ENCODE results near the gene ALDOB.
"Not testable (repeated sequence)": the region's sequence is repeated elsewhere in the genome, so short reads cannot be mapped to it uniquely, and the experiment has no call there.

ALDOB gene

GRCh38 chr9:101418518-101419430 lies 16.8 kb downstream of the ALDOB start:
- FAIRE-seq: no peak

- FAIRE-seq: no peak
These were observed 17.6 kb downstream of the ALDOB start for GRCh38 chr9:101417977-101418376.

DNA sequence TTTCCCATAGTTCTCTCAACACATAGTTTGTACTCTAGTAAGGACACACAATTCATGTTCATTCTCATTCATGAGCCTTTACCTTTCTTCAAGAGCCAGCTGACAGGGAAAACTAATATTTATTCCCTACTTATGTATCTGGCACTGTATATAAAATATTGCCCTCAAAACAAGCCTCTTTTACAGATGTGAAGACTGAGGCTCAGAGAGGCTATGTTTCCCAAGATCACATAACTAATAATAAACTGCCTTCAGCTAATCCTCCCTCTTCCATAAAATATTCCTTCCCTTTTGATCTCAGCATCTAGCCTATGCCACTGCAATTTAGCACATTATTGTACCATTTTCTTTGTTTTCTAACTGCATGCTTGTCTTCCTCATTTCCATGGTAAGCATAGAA lies 18.2 kb downstream of the ALDOB start:
- no peak for FAIRE-seq

DNA sequence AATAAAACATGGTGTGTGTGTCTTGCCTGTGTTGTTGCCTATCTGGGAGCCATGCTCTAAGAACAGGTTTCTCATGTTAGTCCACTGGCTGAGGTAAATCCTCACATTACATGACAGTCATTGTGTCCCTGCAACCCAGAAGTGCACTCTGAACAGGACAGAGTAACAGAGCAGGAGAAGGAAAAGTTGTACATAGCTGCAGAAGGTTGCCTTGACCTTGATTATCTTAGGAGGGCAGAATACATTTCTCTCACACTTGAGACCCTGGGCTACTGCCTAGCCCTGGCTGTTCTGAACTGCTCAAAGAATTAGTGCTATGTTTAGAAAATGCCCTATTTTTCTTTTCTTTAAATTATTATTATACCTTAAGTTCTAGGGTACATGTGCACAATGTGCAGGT lies 20.0 kb downstream of the ALDOB start:
- FAIRE-seq: no peak

- FAIRE-seq: no peak
These were observed 20.7 kb downstream of the ALDOB start for GRCh38 chr9:101414839-101415238.

GRCh38 chr9:101409079-101409477 lies 26.5 kb downstream of the ALDOB start:
- no peak for FAIRE-seq

DNA sequence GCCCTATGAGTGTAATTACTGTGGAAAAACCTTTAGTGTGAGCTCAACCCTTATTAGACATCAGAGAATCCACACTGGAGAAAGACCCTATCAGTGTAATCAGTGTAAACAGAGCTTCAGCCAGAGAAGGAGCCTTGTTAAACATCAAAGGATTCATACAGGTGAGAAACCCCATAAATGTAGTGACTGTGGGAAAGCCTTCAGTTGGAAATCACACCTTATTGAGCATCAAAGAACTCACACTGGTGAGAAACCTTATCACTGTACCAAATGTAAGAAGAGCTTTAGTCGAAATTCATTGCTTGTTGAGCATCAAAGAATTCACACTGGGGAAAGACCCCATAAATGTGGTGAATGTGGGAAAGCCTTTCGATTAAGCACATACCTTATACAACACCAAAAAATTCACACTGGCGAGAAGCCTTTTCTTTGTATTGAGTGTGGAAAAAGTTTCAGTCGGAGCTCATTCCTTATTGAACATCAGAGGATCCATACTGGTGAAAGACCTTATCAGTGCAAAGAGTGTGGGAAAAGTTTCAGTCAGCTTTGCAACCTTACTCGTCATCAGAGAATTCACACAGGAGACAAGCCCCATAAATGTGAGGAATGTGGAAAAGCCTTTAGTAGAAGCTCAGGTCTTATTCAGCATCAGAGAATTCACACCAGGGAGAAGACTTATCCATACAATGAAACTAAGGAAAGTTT lies 27.0 kb downstream of the ALDOB start:
- no peak for FAIRE-seq

DNA sequence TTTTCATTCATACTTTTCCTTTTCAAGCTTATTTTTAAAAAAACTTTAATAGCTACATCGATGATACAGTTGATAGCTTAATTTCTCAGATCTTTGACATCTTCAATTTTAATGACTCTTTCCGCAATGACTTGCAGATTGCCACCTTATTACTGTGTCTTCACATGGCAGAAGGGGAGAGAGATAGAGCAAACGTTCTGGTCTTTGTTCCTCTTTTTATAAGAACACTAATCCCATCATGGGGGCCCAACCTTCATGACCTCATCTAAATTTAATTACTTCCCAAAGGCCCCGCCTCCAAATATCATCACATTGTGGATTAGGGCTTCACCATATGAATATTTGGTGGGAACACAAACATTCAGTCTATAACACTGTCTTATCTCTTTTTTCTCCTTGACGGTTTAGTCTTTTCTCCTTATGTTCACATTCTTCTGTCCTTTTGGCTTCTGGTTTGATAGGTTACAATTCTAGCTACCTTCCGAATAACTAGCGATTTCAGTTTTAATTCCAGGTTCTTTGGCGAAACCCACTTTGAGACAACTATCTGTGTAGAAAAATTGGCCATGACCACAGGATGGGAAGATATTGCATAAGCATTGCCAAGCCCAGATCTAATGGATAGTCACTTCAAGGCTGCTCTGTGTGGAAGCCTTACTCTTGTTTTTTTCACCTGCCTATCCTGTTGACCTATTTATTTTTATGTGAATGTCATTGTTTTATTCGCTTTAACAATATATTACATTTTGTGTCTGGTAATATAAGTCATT lies 31.9 kb downstream of the ALDOB start:
- no peak for FAIRE-seq

DNA sequence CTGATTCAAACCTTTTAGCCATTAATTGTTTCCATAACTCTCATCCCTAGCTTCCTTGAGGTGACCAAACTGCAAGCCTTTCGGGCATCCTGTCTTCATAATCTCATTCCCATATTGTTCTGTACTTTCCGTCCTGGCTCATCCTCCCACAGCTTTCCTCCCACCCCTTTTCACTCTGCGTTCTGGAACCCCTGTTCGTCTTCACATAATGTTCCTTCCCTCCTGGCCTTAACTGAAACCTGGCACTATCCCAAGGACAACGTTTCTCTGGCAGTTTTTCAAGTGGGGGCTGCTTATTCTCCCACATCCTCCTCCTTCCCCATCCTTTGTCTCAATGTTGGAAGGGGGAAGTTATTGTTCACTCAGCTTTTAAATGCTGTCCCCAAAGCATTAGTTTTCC lies 35.5 kb downstream of the ALDOB start:
- FAIRE-seq: no peak

- FAIRE-seq: no peak
These were observed 36.0 kb downstream of the ALDOB start for GRCh38 chr9:101399643-101399970.

DNA sequence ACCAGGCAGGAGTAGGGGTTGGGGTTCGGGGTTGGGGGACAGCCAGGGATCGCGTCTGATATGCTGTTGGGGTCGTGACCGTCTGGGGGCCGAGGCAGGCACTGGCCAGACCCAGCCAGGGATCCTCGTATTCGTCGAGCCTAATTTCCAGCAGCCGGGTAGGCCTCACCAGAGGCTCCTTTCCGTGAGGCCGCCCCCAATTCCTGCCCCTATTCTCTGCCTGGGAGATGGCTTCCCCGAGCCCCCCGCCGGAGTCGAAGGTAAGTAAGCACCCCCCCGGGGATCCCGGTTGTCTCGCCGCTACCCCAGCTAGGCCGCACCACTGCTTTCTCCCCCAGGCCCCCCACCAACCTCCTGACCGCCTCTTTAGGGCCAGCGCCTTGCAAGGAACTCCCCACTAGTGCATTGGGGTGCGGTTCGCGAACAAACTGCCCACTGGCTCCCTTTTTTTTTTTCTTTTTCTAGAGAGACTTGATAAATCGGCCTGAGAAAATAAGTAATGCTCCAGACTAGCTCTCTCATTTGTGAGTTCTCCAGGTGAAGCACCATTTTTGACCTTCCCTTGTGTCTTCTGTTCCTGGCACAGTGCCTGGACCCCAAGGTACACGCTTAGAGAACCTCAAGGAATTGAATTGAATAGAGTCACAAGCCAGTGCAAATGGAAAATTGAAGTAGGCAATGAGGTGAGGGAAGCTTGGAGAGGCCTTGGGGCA lies 36.5 kb downstream of the ALDOB start:
- no peak for FAIRE-seq

DNA sequence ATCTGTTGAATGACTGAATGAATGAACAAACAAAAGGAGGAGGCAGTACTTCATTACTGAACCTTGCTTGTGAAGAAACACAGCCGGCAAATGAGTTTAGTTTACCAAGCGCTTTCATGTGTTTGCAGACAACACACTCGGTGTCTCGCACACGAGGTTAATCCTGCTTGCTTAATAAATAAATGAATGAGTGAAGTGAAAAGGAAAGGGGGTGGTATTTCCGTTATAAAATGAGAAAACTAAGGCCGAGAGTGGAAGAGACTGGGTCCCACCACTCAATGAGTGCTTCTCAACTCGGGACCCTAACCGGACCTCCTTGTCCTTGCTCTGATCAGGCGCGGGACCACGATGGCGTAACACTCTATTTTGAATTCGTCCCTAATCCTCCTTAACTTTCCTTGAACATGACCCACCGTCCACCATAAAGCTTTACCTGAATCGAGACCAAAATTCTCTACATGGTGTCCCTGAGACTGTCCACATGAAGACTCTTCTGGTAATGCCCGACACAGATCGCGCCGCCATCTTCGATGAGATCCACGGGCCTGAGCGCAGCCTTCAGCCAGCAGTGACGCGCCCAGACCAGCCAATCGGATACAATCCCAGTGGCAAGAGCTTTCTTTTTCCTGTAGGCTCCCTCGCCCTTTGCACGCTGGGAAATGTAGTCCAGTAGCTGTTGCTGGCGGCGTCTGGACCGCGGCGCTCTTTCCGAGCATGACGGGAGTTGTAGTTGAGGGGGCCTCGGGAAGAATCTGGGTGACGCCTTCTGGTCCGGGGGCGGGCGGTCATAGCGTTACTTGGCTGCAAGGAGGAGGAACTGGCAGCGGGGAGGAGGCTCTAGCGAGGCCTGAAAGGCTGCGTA lies 37.3 kb downstream of the ALDOB start, which contains the start of the genes MRPL50 and ZNF189:
Gene MRPL50 (minus strand): TSS at position 551 of the 862 bp plus-strand sequence. CDS start 26 bp downstream, at position 525.
Gene ZNF189 (plus strand): TSS at position 784 of the 862 bp plus-strand sequence. CDS start 306 bp downstream, outside the sequence.
- FAIRE-seq: peak; percentile 93

- FAIRE-seq: no peak
These were observed 37.9 kb downstream of the ALDOB start for GRCh38 chr9:101397746-101398067.

DNA sequence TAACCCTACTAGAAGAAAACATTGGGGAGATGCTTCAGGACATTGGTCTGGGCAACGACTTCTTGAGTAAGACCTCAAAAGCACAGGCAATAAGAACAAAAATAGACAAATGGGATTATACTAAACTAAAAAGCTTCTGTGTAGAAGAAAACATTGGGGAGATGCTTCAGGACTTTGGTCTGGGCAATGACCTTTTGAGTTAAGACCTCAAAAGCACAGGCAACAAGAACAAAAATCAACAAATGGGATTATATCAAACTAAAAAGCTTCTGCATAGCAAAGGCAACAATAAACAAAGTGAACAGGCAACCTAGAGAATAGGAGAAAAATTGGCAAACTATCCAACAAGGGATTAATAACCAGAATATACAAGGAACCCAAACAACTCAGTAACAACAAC lies 40.9 kb downstream of the ALDOB start:
- FAIRE-seq: no peak

GRCh38 chr9:101393135-101393534 lies 42.4 kb downstream of the ALDOB start:
- FAIRE-seq: no peak

GRCh38 chr9:101388507-101388993 lies 47.0 kb downstream of the ALDOB start:
- no peak for FAIRE-seq

DNA sequence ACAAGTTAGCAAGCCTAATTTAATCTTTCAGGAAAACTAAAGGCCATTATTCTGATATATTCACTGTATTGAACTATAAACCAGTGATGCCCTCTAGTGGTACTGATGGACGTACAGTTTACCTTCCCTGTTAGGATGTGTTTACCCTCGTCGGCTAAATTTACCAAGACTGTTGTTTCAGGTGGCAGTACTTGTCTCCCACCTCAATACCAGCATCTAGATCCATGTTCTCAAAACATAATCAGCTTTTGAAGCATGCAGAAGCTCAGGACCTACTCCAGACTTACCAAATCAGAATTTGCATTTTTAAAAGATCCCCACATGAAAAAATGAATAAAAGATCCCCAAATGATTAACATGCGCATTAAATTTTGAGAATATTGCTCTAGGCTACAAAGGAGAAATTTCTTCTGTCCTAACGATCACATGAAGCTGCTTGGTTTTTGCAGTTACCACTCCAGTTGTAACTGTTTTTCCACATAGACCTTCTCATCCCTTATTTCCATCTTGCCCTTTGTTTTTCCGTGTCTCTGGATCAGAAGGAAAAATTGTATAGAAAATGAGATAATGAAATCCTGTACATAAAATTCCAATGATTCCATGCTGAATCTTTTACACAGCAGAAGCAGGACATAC lies 47.6 kb downstream of the ALDOB start:
- FAIRE-seq: no peak

DNA sequence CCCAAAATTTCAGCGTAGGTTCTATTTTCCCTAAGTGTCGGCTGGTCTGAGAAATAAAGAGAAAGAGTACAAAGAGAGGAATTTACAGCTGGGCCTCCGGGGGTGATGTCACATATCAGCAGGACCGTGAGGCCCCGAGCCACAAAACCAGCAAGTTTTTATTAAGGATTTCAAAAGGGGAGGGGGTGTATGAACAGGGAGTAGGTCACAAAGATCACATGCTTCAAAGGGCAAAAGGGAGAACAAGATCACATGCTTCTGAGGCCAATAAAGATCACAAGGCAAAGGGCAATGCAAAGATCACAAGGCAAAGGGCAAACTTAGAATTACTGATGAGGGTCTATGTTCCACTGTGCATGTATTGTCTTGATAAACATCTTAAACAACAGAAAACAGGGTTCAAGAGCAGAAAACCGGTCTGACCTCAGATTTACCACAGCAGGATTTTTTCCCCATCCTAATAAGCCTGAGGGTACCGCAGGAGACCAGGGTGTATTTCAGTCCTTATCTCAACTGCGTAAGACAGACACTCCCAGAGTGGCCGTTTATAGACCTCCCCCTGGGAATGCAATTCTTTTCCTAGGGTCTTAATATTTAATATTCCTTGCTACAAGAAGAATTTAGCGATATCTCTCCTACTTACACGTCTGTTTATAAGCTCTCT lies 50.6 kb downstream of the ALDOB start, which contains the start of gene BAAT:
Gene BAAT (minus strand): TSS at position 134 of the 664 bp plus-strand sequence. CDS start 13,602 bp downstream, outside the sequence.
- not testable (repeated sequence) for FAIRE-seq

DNA sequence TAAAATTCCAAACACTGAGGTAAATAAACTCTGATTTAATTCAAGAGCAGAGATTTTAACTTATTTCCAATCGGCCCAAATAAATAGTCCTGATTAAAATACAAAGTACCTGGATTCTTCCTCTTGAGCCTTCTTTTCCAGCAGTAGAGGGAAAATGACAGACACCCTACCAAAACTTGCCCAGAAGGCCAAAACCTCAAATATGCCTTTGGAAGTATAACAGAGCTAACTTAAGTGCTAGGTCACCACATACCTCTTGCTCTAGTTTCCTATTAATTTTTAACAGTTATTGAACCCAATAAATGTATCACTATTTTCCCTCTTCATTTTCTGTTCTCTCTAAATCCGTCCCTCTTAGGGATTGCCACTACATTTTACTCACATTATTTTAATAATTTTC lies 52.2 kb downstream of the ALDOB start:
- no peak for FAIRE-seq

DNA sequence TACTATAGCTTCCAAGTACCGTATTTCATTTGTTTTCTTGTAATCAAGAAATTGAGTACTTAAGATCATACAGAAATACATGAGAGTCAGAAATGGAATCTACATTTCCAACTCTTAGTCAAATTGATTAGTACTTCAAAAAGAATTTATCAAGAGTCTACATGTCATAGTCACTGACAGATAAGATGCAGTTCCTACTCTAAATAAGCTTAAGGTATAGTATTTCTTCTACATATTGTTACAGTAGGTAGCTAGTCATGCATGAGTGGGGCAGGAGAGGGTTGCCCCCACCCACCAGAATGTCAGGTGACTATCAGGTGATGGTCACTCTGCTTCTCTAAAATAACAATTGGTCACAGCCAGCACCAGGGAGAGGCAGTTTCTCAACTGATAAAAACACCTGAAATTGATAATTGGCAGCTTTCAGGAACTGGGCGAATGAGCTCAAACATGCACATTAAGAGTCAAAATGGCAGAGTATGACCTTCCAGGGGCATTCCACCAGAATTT lies 53.7 kb downstream of the ALDOB start:
- FAIRE-seq: no peak
